ENCODE measurements around the gene HOMER1. TPM values are rescaled to one million over a fixed set of nuclear protein-coding genes. Genes with fewer than 3 reads are reported as not detected.

The HOMER1 gene
- total RNA-seq, 2 experiments from 2014 or later: 11.4 to 13.7 TPM

GRCh38 chr5:79495311-79495710 lies 18.6 kb downstream of the HOMER1 start:
- H3K36me3 Mint-ChIP-seq (ENCODE audit: low read depth): no peaks in the 10 kb centered on the region
- intact Hi-C loops (cut with micrococcal nuclease): no loop called here
- H3K4me3 Mint-ChIP-seq: no peak overlapping the region
- H3K4me1 Mint-ChIP-seq (ENCODE audit: low read depth): peaks cover 7% of the 10 kb centered on the region
- CTCF ChIA-PET: no interaction called here
- H3K9me3 Mint-ChIP-seq: no peaks in the 10 kb centered on the region
- ATAC-seq (no peak), DNase-seq (no peak)
- POLR2A ChIA-PET: no interaction called here
- no peaks in the 10 kb centered on the region for H3K27me3 Mint-ChIP-seq
- TF ChIP-seq CTCF (IDR thresholded peaks at IDR 0.05): no peak
- no peak overlapping the region for H3K27ac Mint-ChIP-seq

- CTCF ChIA-PET: interaction anchor here (1.3 kb wide), 1 partner anchor 364 kb away, joined by 3 read pairs; no protein-coding TSS in a partner anchor
- no peak for TF ChIP-seq CTCF (IDR thresholded peaks at IDR 0.05)
- POLR2A ChIA-PET: no interaction called here
- H3K27ac Mint-ChIP-seq: no peak overlapping the region
- H3K36me3 Mint-ChIP-seq (ENCODE audit: low read depth): no peaks in the 10 kb centered on the region
- H3K27me3 Mint-ChIP-seq: no peaks in the 10 kb centered on the region
- H3K9me3 Mint-ChIP-seq: no peaks in the 10 kb centered on the region
- intact Hi-C loops (cut with micrococcal nuclease): no loop called here
- DNase-seq (no peak), ATAC-seq (no peak)
- H3K4me3 Mint-ChIP-seq: no peak overlapping the region
- no peaks in the 10 kb centered on the region for H3K4me1 Mint-ChIP-seq (ENCODE audit: low read depth)
Measured at GRCh38 chr5:79493596-79494345, 20.2 kb downstream of the HOMER1 start.

- H3K27ac Mint-ChIP-seq: no peak overlapping the region
- no peak for TF ChIP-seq CTCF (IDR thresholded peaks at IDR 0.05)
- DNase-seq: no peak
- intact Hi-C loops (cut with micrococcal nuclease): no loop called here
- H3K36me3 Mint-ChIP-seq (ENCODE audit: low read depth): no peaks in the 10 kb centered on the region
- no peak for ATAC-seq
- no peaks in the 10 kb centered on the region for H3K9me3 Mint-ChIP-seq
- no peak overlapping the region for H3K4me3 Mint-ChIP-seq
- no peaks in the 10 kb centered on the region for H3K4me1 Mint-ChIP-seq (ENCODE audit: low read depth)
- H3K27me3 Mint-ChIP-seq: no peaks in the 10 kb centered on the region
- ChIA-PET CTCF (interaction anchor here (1.2 to 1.4 kb wide), 2 partner anchors 9 to 10 kb away, joined by 3 read pairs; no protein-coding TSS in a partner anchor), POLR2A (interaction anchor here (0.6 to 1.1 kb wide), 2 partner anchors 17 to 23 kb away, joined by 3 to 4 read pairs; no protein-coding TSS in a partner anchor)
Measured at GRCh38 chr5:79491690-79492317, 22.1 kb downstream of the HOMER1 start.

GRCh38 chr5:79490323-79490936 lies 23.5 kb downstream of the HOMER1 start:
- ChIA-PET CTCF (interaction anchor here (0.7 to 1.4 kb wide), 3 partner anchors 8 to 593 kb away, joined by 3 to 5 read pairs (median 3); no protein-coding TSS in a partner anchor), POLR2A (interaction anchor here (1.1 kb wide), 1 partner anchor 24 kb away, joined by 3 read pairs; no protein-coding TSS in a partner anchor)
- Mint-ChIP-seq H3K27me3 (no peaks in the 10 kb centered on the region), H3K27ac (no peak overlapping the region), H3K36me3 (ENCODE audit: low read depth) (peaks cover under 1% of the 10 kb centered on the region), H3K9me3 (no peaks in the 10 kb centered on the region), H3K4me3 (no peak overlapping the region), H3K4me1 (ENCODE audit: low read depth) (no peaks in the 10 kb centered on the region)
- no peak for ATAC-seq
- intact Hi-C loops (cut with micrococcal nuclease): no loop called here
- DNase-seq: no peak
- TF ChIP-seq CTCF (IDR thresholded peaks at IDR 0.05): no peak

Measured in activated CD8-positive, alpha-beta T cell treated with anti-CD3 and anti-CD28 coated beads for 36 hours (primary cell).